ENCODE measurements around the gene ARHGEF33. TPM values are rescaled to one million over a fixed set of nuclear protein-coding genes. Genes with fewer than 3 reads are reported as not detected.

ARHGEF33 gene
- total RNA-seq, 2 donors from 2014 or later: 0.32 to 0.35 TPM

DNA sequence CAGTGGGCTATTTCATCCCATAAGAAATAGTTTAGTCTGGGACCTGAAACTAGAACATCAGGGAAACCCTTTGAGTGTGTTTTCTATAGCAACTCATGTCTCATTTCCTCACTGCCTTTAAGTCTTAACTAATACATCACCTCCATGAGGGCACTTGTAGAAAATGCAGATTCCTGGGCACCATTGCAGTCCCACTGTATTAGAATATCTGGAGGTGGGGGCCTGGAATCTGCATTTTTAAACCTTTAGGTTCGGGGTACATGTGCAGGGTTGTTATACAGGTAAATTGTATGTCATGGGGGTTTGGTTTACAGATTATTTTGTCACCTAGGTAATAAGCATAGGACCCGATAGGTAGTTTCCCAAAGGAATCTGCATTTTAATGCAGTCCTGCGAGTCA lies 87.4 kb downstream of the ARHGEF33 start:
- Histone ChIP-seq H3K9me3 (no peaks in the 10 kb centered on the region), H3K4me3 (no peak overlapping the region), H3K36me3 (no peaks in the 10 kb centered on the region), H3K9ac (ENCODE audit: low read depth in 2 of 2, low read length in 2 of 2) (no peak overlapping the region), H3K27me3 (no peaks in the 10 kb centered on the region), H3K4me1 (no peaks in the 10 kb centered on the region), H3K27ac (no peak overlapping the region)
- TF ChIP-seq, protein P1, sequence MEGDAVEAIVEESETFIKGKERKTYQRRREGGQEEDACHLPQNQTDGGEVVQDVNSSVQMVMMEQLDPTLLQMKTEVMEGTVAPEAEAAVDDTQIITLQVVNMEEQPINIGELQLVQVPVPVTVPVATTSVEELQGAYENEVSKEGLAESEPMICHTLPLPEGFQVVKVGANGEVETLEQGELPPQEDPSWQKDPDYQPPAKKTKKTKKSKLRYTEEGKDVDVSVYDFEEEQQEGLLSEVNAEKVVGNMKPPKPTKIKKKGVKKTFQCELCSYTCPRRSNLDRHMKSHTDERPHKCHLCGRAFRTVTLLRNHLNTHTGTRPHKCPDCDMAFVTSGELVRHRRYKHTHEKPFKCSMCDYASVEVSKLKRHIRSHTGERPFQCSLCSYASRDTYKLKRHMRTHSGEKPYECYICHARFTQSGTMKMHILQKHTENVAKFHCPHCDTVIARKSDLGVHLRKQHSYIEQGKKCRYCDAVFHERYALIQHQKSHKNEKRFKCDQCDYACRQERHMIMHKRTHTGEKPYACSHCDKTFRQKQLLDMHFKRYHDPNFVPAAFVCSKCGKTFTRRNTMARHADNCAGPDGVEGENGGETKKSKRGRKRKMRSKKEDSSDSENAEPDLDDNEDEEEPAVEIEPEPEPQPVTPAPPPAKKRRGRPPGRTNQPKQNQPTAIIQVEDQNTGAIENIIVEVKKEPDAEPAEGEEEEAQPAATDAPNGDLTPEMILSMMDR (IDR thresholded peaks at IDR 0.05): no peak
- no peak for DNase-seq
- intact Hi-C loops (cut with DNase I): no loop called here

DNA sequence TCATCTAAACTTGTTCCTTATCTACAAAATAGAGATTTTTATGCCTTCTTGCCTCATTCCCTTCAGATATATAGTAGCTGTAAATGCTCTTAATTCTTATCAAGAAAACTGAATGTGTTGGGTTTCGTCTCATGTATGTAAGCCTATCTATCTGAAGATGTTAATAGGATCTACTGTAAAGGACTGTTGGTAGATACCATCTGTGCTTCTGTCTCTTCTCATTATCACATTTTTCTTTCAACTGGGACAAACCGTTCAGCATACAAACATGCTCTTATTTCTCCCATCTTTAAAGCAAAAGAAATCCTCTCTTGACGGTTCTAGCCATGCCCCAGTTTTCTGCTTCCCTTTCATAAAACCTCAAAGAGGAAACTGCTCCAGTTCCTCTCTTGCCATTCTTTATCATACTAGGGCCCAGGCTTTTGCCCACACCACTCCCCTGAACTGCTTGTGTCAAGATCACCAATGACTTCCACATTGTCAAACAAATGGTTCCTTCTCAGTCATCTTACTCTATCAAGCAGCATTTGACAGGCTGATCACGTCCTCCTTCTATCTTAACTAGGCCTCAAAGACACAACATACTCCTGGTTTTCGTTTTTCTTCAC lies 88.7 kb downstream of the ARHGEF33 start:
- H3K9ac ChIP-seq (ENCODE audit: low read depth in 2 of 2, low read length in 2 of 2): no peak overlapping the region
- no peaks in the 10 kb centered on the region for H3K36me3 ChIP-seq
- TF ChIP-seq, protein P1 (IDR thresholded peaks at IDR 0.05): no peak
- H3K4me3 ChIP-seq: no peak overlapping the region
- no peak for DNase-seq
- intact Hi-C loops (cut with DNase I): no loop called here
- H3K9me3 ChIP-seq: no peaks in the 10 kb centered on the region
- no peaks in the 10 kb centered on the region for H3K27me3 ChIP-seq
- H3K27ac ChIP-seq: no peak overlapping the region
- no peaks in the 10 kb centered on the region for H3K4me1 ChIP-seq

DNA sequence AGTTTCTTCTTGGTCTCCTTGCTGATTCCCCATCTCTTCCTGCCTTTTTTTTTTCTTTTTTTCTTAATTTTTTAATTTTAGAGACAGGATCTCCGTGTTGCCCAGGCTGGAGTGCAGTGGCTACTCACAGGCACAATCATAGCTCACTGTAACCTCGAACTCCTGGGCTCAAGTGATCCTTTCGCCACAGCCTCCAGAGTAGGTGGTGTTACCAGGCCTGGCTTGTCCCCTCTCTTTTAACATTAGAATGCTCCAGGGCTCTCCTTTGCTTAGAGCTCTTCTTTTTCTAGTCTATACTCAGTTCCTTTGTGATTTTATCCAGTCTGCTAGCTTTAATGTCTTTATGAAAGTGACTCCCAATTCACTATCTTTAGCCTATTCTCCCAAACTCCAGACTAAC lies 89.2 kb downstream of the ARHGEF33 start:
- Histone ChIP-seq H3K27me3 (no peaks in the 10 kb centered on the region), H3K36me3 (no peaks in the 10 kb centered on the region), H3K4me1 (no peaks in the 10 kb centered on the region), H3K9ac (ENCODE audit: low read depth in 2 of 2, low read length in 2 of 2) (no peak overlapping the region), H3K4me3 (no peak overlapping the region), H3K27ac (no peak overlapping the region), H3K9me3 (no peaks in the 10 kb centered on the region)
- TF ChIP-seq, protein P1 (IDR thresholded peaks at IDR 0.05): no peak
- DNase-seq: no peak
- intact Hi-C loops (cut with DNase I): no loop called here

DNA sequence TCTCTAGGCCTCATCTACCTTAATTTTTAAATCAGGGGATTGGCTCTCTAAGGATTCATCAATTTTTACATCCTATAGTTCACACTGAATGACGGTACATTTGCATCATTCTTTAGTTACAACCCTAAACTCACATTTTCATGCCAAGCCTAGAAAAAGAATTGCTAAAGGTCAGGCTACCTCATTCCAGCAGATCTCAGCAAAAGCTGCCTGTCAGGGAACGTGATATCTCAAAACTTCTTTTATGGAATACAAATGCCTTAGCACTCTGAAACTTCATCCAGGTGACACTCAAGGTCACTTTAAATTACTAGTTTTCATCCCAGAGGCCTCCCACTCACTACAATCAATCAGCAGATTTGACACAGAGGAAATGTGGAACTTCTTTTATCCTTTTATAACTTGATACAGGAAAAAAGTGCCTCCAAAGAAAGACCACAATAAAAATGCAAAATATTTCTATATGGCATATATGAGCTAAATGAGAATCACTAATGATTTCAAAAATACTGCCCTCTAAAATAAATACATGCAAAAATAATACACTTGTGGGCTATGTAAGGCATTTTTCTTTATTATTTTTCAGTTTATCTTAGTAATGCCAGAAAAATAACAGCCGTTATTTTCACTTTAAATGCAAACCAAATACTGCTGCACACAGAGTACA lies 91.5 kb downstream of the ARHGEF33 start:
- DNase-seq: no peak
- no peak overlapping the region for H3K4me3 ChIP-seq
- no peak overlapping the region for H3K9ac ChIP-seq (ENCODE audit: low read depth in 2 of 2, low read length in 2 of 2)
- no peaks in the 10 kb centered on the region for H3K36me3 ChIP-seq
- TF ChIP-seq, protein P1 (IDR thresholded peaks at IDR 0.05): no peak
- intact Hi-C loops (cut with DNase I): no loop called here
- H3K9me3 ChIP-seq: no peaks in the 10 kb centered on the region
- H3K4me1 ChIP-seq: no peaks in the 10 kb centered on the region
- H3K27ac ChIP-seq: no peak overlapping the region
- no peaks in the 10 kb centered on the region for H3K27me3 ChIP-seq

DNA sequence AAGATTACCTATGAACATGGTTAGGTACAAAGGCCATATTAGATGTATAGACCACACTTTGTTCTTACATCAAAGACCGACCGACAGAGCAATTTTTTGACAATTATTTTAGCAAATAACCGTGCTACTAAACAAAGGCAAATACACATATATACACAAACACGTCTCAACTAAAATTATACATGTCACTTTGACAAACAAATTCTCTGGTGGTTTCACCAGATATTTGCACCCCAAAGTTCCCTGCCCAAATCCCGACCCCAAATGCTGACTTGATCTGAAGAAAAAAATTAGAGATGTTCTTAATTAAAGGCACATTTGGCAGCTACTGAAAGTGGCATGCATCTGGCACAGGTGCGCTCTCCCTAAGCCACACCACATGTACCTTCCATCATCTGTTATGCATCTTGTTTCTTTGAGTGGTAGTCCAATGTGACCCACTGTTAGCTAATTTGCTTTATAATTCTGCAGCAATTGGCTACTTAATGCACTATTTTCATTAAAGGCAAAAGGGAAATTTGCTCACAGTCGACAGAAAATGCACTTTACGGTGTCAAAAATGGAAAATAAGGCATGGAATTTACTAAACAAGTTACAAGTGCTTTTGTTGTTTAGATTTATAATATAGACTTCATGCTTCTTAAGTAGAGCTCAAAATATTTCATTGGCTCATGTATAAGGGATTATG lies 92.1 kb downstream of the ARHGEF33 start:
- H3K9me3 ChIP-seq: no peaks in the 10 kb centered on the region
- no peak overlapping the region for H3K4me3 ChIP-seq
- no peak overlapping the region for H3K9ac ChIP-seq (ENCODE audit: low read depth in 2 of 2, low read length in 2 of 2)
- H3K27me3 ChIP-seq: no peaks in the 10 kb centered on the region
- no peak for DNase-seq
- intact Hi-C loops (cut with DNase I): no loop called here
- no peak overlapping the region for H3K27ac ChIP-seq
- H3K36me3 ChIP-seq: no peaks in the 10 kb centered on the region
- TF ChIP-seq, protein P1 (IDR thresholded peaks at IDR 0.05): no peak
- no peaks in the 10 kb centered on the region for H3K4me1 ChIP-seq

Measured in colonic mucosa (tissue), 4 donors.